ENCODE data around the gene SAMSN1. TPM values are rescaled to one million over a fixed set of nuclear protein-coding genes. Genes with fewer than 3 reads are reported as not detected.

SAMSN1 gene
- total and polyA plus RNA-seq, 9 of the 15 experiments (the other 6 are each of a cell fraction or from before 2014, with no cell fraction given): 101 to 223 (median 159) TPM

- no peak for TF ChIP-seq ZBTB43 (CRISPR knock-in tag; IDR thresholded peaks at IDR 0.05)
- no peak for TF ChIP-seq BRF1 (IDR thresholded peaks at IDR 0.05; ENCODE audit: borderline replicate concordance, extremely low read depth, insufficient read length)
- TF ChIP-seq HINFP (tag; conservative IDR thresholded peaks at IDR 0.05; ENCODE audit: low read depth): no peak
- TF ChIP-seq CEBPB (tag; IDR thresholded peaks at IDR 0.05): no peak
- TF ChIP-seq RCOR1 (IDR thresholded peaks at IDR 0.05; ENCODE audit: borderline replicate concordance in 1 of 2, low read depth in 2 of 2, low read length in 2 of 2): no peak
- TF ChIP-seq E2F3 (CRISPR knock-in tag; IDR thresholded peaks at IDR 0.05): no peak
- TF ChIP-seq ZNF436 (CRISPR knock-in tag; IDR thresholded peaks at IDR 0.05): no peak
- TF ChIP-seq KDM5B (IDR thresholded peaks at IDR 0.05; ENCODE audit: insufficient replicate concordance, low read depth, low read length): peak; percentile 56
- no peak for TF ChIP-seq HMBOX1 (IDR thresholded peaks at IDR 0.05)
- TF ChIP-seq ZNF740 (CRISPR knock-in tag; IDR thresholded peaks at IDR 0.05): no peak
- TF ChIP-seq ZNF740 (tag; IDR thresholded peaks at IDR 0.05): no peak
- no peak for TF ChIP-seq EP300 (IDR thresholded peaks at IDR 0.05; ENCODE audit: low read length)
- TF ChIP-seq HNRNPL (IDR thresholded peaks at IDR 0.05; ENCODE audit: low read depth, low read length): no peak
- no peak for TF ChIP-seq RNF2 (IDR thresholded peaks at IDR 0.05)
- no peak for TF ChIP-seq BDP1 (IDR thresholded peaks at IDR 0.05; ENCODE audit: insufficient read depth, insufficient read length)
- TF ChIP-seq TSHZ1 (CRISPR knock-in tag; IDR thresholded peaks at IDR 0.05): no peak
- no peak for TF ChIP-seq GABPB2 (CRISPR knock-in tag; conservative IDR thresholded peaks at IDR 0.05)
- no peak for TF ChIP-seq IFI16 (CRISPR knock-in tag; IDR thresholded peaks at IDR 0.05)
Measured at GRCh38 chr21:14582934-14583628, 37.0 kb upstream of the SAMSN1 start (continued).

Measured in K562 (cell line).